Left ventricle myocardium superior (tissue), 1 donor: Measurements from ENCODE around the gene C11orf86. TPM values are rescaled to one million over a fixed set of nuclear protein-coding genes. Genes with fewer than 3 reads are reported as not detected.

Experiments
- ATAC-seq: fragments of 200-7000 bp; cut with Tn5 transposase; one replicate; pipeline ENCODE4 v1.9.1; 2020; ENCODE audit warnings: mild to moderate bottlenecking, moderate library complexity
- DNase-seq: peaks from one replicate; pipeline ENCODE4 v3.0.0-alpha.2; 2020
- intact Hi-C: fragments of 100-400 bp; cut with micrococcal nuclease; formaldehyde crosslinking; loops from one replicate; pipeline ENCODE4 v1.11.0; 2022
- microRNA-seq: library from miRNA; unstranded; fragments of <30 nt; microRNA quantifications from one replicate; pipeline ENCODE4 v1.2.0, GENCODE V29; 2020; ENCODE audit warnings: borderline number of aligned reads
- total RNA-seq: library from RNA; stranded (reverse); fragmentation: NEBNext Ultra II Directional; extraction: Animal tissue kit (Norgen Biotek cat#: 25700); gene quantifications from one replicate; pipeline ENCODE4 v1.2.1, GENCODE V29; 2021
- donor health status: DM: no; HTN: yes; CAD: no; lungs with severe emphysema.

The C11orf86 gene
- total RNA-seq, 1 donor from 2014 or later: not detected

DNA sequence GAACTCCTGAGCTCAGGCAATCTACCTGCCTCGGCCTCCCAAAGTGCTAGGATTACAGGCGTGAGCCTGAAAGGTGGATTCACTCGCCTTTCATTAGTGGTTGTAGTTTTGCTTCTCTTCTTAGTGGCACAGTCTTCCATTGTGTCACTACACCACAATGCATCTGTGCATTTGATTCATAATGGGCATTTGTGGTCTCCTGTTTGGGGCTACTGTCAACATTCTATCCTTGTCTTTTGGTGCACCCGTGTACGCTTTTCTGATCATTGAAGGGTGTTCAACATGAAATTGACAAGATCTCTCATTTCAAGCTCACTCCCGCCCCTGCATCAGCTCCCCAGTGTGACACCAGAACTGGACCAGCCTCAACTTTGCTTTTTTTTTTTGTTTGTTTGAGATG lies 45.8 kb downstream of the C11orf86 start:
- DNase-seq (no peak), ATAC-seq (no peak)
- intact Hi-C loops: no loop called here

DNA sequence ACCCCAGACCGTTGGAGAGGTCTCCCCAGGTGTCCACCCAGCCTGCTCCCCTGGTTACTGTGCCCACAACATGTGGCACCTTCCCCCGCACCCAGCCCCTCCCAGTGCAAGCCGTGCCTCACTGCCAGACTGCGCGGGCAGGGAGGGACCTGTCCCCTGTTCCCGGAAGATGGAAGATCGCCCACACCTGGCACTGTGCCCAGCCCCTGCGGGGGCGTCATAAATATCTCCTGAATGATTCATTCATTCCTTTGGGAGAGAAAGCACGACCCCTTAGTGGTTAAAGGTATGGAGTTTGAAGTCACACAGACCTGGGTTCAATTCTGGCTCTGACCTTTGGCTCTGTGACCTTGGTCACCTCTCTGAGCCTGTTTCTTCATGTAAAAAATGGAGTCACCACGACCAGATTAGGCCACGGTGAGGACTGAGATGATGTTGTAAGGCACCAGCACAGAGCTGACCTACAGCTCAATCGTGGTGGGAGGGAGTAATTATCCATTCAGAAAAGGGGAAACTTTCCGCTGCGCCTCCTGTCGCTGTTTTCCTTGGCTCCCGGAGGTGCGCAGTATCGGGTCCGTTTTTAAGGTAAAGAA lies 47.3 kb downstream of the C11orf86 start:
- intact Hi-C loops: no loop called here
- DNase-seq: no peak

DNA sequence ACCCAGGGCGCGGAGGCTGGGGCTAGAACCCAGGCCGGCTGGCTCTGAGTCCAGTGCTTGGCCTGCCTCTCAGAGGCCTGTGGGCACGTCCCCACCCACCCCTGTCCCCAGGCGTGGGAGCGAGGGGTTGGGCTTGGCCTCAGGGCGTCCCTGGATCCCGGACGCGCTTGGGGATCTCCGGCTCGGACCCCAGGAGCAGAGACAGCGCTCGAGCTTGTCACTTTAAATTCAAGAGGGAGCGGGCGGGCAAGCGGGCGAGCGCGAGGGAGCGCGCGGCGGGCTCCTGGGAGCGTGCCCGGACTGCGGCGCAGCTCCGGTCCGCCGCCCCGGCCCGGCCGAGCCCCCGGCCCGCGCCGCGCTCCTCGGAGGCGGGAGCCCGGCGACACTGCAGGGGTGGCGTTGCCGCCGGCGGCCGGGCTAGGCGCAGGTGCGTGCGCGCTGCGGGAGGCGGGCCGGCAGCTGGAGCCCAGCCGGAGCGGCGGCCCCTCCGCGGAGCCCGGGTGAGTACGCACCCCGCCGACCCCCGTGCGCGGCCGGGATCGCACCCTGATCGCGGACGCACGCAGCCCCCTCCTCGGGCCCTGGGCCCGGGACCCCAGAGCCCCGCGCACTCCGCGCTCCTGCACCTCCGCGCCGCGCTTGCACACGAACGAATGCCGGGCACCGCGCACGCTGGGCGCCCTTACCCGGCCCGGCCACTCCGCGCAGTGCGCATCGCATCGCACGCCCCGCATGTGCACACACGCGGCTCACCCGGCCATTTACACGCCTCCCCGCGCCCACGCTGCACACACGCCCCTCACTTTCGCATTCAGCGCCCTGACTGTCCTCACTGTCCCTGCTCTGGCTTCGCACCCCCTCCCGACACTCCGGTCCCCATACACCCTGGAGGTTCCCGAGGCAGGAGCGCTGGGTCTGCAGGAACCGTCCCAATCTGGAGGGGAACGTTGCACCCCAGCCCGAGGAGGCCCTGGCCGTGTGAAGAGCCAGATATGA lies 48.2 kb downstream of the C11orf86 start, which contains the start of gene SYT12:
Gene SYT12, plus strand, starts transcription at position 174 of the 996 bp plus-strand sequence. CDS start 7,011 bp downstream, outside the sequence.
- intact Hi-C loops: no loop called here
- DNase-seq: peak; percentile 37
- peak; percentile 29 for ATAC-seq

More for the DNA sequence above, 47.3 kb downstream of the C11orf86 start:
- ATAC-seq: no peak

DNA sequence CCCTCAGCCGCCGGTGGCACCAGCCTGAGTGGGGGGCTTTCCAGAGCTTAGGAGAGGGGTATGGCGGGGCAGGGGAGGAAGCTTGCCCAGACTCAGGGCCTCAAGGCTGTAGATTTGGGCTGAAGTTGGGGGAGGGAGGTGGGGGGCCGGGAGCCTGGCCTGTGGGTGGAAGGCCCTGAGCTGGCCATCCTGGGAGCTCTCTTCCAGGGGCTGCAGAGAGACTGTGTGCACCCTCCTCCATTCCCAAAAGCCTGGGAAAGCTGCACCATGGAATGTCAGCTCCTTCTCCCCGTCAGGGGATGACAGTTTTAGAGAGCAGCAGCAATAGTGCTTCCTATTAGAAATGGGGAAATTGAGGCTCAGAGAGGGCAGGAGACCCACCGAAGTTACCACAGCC lies 48.9 kb downstream of the C11orf86 start:
- no peak for DNase-seq
- intact Hi-C loops: no loop called here
- no peak for ATAC-seq

DNA sequence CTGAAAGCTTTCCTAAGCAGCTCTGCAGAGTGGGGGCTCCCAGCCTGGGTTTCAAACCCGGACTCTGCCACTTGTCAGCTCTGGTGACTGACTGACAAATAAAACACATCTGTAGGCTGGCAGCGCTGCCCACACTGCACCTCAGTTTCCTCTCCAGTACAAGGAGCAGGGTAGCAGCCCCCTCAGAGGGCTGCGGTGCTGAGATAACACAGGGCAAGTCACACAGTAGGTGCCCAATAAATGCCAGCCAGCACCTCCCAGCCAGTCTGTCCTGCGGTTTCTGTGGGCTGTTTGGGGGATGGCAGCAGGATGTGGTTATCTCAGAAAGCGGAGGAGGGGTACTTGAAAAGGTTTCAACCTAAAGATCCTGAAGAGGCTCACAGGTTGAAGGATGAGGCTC lies 49.3 kb downstream of the C11orf86 start:
- intact Hi-C loops: no loop called here
- ATAC-seq: no peak
- no peak for DNase-seq

DNA sequence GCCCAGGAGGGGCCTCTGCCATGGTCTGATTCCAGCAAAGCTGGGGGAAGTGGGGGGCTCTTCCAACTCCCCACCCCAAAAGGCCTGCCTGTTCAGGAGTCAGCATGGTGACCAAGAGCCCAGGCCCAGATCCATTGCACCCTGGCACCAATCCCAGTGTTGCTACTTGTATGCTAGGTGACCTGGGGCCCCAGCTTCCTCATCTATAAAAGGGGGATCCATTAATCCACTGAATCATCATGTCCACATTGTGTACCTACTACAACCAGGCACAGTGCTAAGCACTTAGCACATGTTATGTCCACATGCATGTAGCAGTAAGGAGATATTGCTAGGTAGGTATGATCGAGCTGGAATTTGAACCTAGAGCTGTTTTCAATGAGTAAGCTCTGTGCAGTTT lies 49.9 kb downstream of the C11orf86 start:
- intact Hi-C loops: no loop called here
- ATAC-seq (no peak), DNase-seq (no peak)

DNA sequence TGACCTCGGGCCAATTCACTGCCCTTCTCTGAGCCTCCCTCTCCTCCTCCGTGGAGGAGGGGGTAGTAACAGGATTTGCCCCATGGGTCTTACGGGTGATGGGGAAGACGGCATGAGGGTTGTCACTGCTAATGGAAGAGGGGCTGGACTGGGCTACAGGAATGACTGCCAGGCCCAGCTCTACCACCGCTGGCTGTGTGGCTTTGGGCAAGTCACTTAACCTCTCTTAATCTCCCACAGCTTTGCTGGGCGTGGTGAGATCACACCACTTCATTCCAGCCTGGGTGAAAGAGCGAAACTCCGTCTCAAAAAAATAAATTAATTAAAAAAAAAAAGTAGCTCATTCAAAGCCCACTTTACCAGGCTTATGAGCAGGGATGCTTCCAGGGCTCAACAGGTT lies 50.6 kb downstream of the C11orf86 start:
- intact Hi-C loops: no loop called here
- no peak for ATAC-seq
- no peak for DNase-seq

Small RNAs within 50 kb of the gene (microRNA-seq; reads per million reads assigned to microRNA genes)
- not detected for gene MIR3163

Other genes starting within 250 kb of the C11orf86 start
- 1.1 TPM for gene SPTBN2, start 246.1 kb upstream of the C11orf86 start, total RNA-seq
- 6.5 TPM for gene RCE1, start 131.9 kb upstream of the C11orf86 start, total RNA-seq
- 17.2 TPM for gene LRFN4, start 118.2 kb upstream of the C11orf86 start, total RNA-seq
- gene PC, start 16.9 kb upstream of the C11orf86 start, total RNA-seq: 5.2 TPM
- gene SYT12, start 47.8 kb downstream of the C11orf86 start, total RNA-seq: 0.37 TPM
- 67.6 TPM for gene RHOD, start 81.5 kb downstream of the C11orf86 start, total RNA-seq
- gene KDM2A, start 144.0 kb downstream of the C11orf86 start, total RNA-seq: 37.5 TPM